HepG2 (cell line): ENCODE measurements around the gene UQCC5. TPM values are rescaled to one million over a fixed set of nuclear protein-coding genes. Genes with fewer than 3 reads are reported as not detected.
A peak's percentile ranks its signal among the peaks of the same experiment; 100 is the strongest.

ENCODE experiments used
- ATAC-seq: fragments of 200-7000 bp; cut with Tn5 transposase; 3 replicates; pipeline ENCODE4 v1.9.1; 2020; ENCODE audit warnings: mild to moderate bottlenecking, moderate library complexity
- BruUV-seq: library from RNA; stranded (reverse); fragments of 400-500 nt; replicated peaks from 2 replicates; lab custom pipeline; 2021; lab: Mats Ljungman, UMichigan
- CTCF ChIA-PET: fragments of 300-600 bp; formaldehyde crosslinking; extraction: SDS; loops from one replicate; lab custom pipeline; 2021; ENCODE audit warnings: low total read pairs, inconsistent platforms, low intra/inter-chr PET ratio; lab: Yijun Ruan, JAX
- POLR2A ChIA-PET: fragments of 350-600 bp; sonication (Branson Sonifier 250); formaldehyde crosslinking; loops from one replicate; lab custom pipeline; 2020; ENCODE audit warnings: antibody characterized with exemption, inconsistent platforms; lab: Yijun Ruan, JAX
- DNase-seq: peaks from one replicate; pipeline ENCODE4 v3.0.0-alpha.2; 2015; ENCODE audit warnings: low spot score
- FAIRE-seq: peaks from 3 replicates; lab custom pipeline; 2011; peaks lifted over from hg19 to GRCh38; lab: Jason Lieb, UNC
- H2AFZ ChIP-seq: one replicate; pipeline ENCODE4 v1.6.1; 2011; ENCODE audit warnings: low read length, inconsistent platforms
- H3K27ac ChIP-seq: fragments of 300-600 bp; 3 replicates; pipeline ENCODE4 v1.8.0; 2011; ENCODE audit warnings: mixed run types, mild to moderate bottlenecking, mixed read lengths, low read length, inconsistent platforms; ENCODE audit not compliant: insufficient read depth; ENCODE audit errors: extremely low read length
- H3K27me3 ChIP-seq, 2 experiments: fragments of 200-600 bp in 1 of 2; 2 replicates in 1 of 2; 3 replicates in 1 of 2; pipeline versions ENCODE4 v1.6.0 to v1.8.0; 2011; ENCODE audit warnings: low read length in 2 of 2, mild to moderate bottlenecking in 2 of 2, moderate library complexity in 2 of 2, inconsistent platforms in 1 of 2; ENCODE audit not compliant: insufficient read depth in 2 of 2, control insufficient read depth in 1 of 2
- H3K36me3 ChIP-seq, 2 experiments: fragments of 200-600 bp in 1 of 2; replicated peaks in 1 of 2; 2 replicates in 1 of 2; 3 replicates in 1 of 2; pipeline versions ENCODE4 v1.5.1 to v1.8.0; 2011; ENCODE audit warnings: low read length in 2 of 2, inconsistent platforms in 1 of 2; ENCODE audit not compliant: insufficient read depth in 2 of 2, control insufficient read depth in 1 of 2
- H3K4me1 ChIP-seq: 2 replicates; pipeline ENCODE4 v1.5.1; 2012; ENCODE audit warnings: low read length, inconsistent platforms; ENCODE audit not compliant: insufficient read depth
- H3K4me2 ChIP-seq: 2 replicates; pipeline ENCODE4 v1.6.0; 2011; ENCODE audit warnings: low read depth, low read length, inconsistent platforms
- H3K4me3 ChIP-seq, 3 experiments: fragments of 200-600 bp in 1 of 3; sonication (generic), shearing (Covaris generic) in 1 of 3; replicated peaks in 1 of 3; 2 replicates each; pipeline ENCODE4 v1.5.1; 2011 to 2016; ENCODE audit warnings: low read length in 3 of 3, inconsistent platforms in 2 of 3, low read depth in 2 of 3, mild to moderate bottlenecking in 2 of 3, control low read depth in 1 of 3, mixed read lengths in 1 of 3; ENCODE audit not compliant: insufficient read depth in 1 of 3
- H3K79me2 ChIP-seq: one replicate; pipeline ENCODE4 v1.6.1; 2011; ENCODE audit warnings: low read length, inconsistent platforms; ENCODE audit not compliant: insufficient read depth
- H3K9ac ChIP-seq: 2 replicates; pipeline ENCODE4 v1.6.0; 2011; ENCODE audit warnings: mild to moderate bottlenecking, low read depth, low read length, inconsistent platforms; ENCODE audit not compliant: insufficient read depth
- H3K9me3 ChIP-seq: 2 replicates; pipeline ENCODE4 v1.5.1; 2012; ENCODE audit warnings: mild to moderate bottlenecking, low read length
- H4K20me1 ChIP-seq: 2 replicates; pipeline ENCODE4 v1.6.0; 2011; ENCODE audit warnings: inconsistent platforms, mild to moderate bottlenecking, low read length, moderate library complexity; ENCODE audit not compliant: insufficient read depth
- CSRNP1 ChIP-seq: sonication (generic); formaldehyde crosslinking; IDR thresholded peaks from 2 replicates; pipeline ENCODE4 v1.8.1; 2023; ENCODE audit warnings: mild to moderate bottlenecking, missing genetic modification reagents
- KLF9 ChIP-seq: IDR thresholded peaks from 2 replicates; pipeline ENCODE4 v1.6.1; 2016; ENCODE audit warnings: low read depth
- LBX2 ChIP-seq: sonication (generic); formaldehyde crosslinking; IDR thresholded peaks from 2 replicates; pipeline ENCODE4 v1.5.0; 2020; ENCODE audit warnings: missing genetic modification reagents, mild to moderate bottlenecking, borderline replicate concordance
- POLR2AphosphoS5 ChIP-seq: IDR thresholded peaks from 2 replicates; pipeline ENCODE4 v1.6.1; 2012; ENCODE audit warnings: low read depth, low read length
- RFX5 ChIP-seq: IDR thresholded peaks from 2 replicates; pipeline ENCODE4 v1.6.1; 2011; ENCODE audit warnings: low read depth, low read length, improper control_type of control experiment
- SMYD3 ChIP-seq: sonication (generic); formaldehyde crosslinking; IDR thresholded peaks from 2 replicates; pipeline ENCODE4 v1.8.1; 2023; ENCODE audit warnings: mild to moderate bottlenecking, missing genetic modification reagents
- ZFP90 ChIP-seq: sonication (generic); formaldehyde crosslinking; IDR thresholded peaks from 2 replicates; pipeline ENCODE4 v1.8.0; 2022; ENCODE audit warnings: missing genetic modification reagents, mild to moderate bottlenecking, inconsistent platforms, borderline replicate concordance
- ZNF276 ChIP-seq: sonication (generic); formaldehyde crosslinking; IDR thresholded peaks from 2 replicates; pipeline ENCODE4 v1.4.0; 2020; ENCODE audit warnings: mild to moderate bottlenecking, low read depth, missing genetic modification reagents
- ZNF292 ChIP-seq: sonication (generic); formaldehyde crosslinking; IDR thresholded peaks from 2 replicates; pipeline ENCODE4 v1.8.1; 2022; ENCODE audit warnings: mild to moderate bottlenecking, low read depth, missing genetic modification reagents, borderline replicate concordance
- ZNF614 ChIP-seq: IDR thresholded peaks from 2 replicates; pipeline ENCODE4 v1.6.1; 2018; ENCODE audit warnings: missing biosample characterization, missing genetic modification reagents, inconsistent platforms, borderline replicate concordance
- ZNF619 ChIP-seq: sonication (generic); formaldehyde crosslinking; IDR thresholded peaks from 2 replicates; pipeline ENCODE4 v1.4.0; 2020; ENCODE audit warnings: mild to moderate bottlenecking, missing genetic modification reagents
- WGBS: methylation state at CpG from one replicate; pipeline ENCODE4 v1.1.6; 2017; ENCODE audit warnings: low lambda C conversion rate; 5-methylcytosine and 5-hydroxymethylcytosine counted together
- in situ Hi-C: cut with HindIII; loops from 2 replicates; pipeline ENCODE4 v1.10.0; 2017; ENCODE audit warnings: low pct_unique_long_range_greater_than_20kb; ENCODE audit not compliant: extremely low pct_ligation_motif_present
- intact Hi-C: fragments of 100-400 bp; cut with micrococcal nuclease; formaldehyde crosslinking; loops from one replicate; pipeline ENCODE4 v1.10.0; 2022; ENCODE audit not compliant: unreplicated experiment
- polyA plus RNA-seq, 8 experiments: library from polyadenylated mRNA; depleted of rRNA in 3 of 8; stranded (reverse) in 7 of 8; unstranded in 1 of 8; fragments of >200 nt; fragmentation: Illumina TruSeq in 4 of 8; extraction: Trizol in 4 of 8; gene quantifications; 2 replicates each; pipeline versions ENCODE4 v1.2.1 to v1.2.3, GENCODE V29; 2011 to 2016; ENCODE audit warnings: low read depth in 4 of 8, missing spikeins in 1 of 8, mixed read lengths in 1 of 8; ENCODE audit not compliant: insufficient read depth in 1 of 8
- total RNA-seq, 5 experiments: library from RNA; depleted of rRNA; stranded (reverse); fragments of >200 nt; fragmentation: Illumina TruSeq; extraction: Trizol; gene quantifications; 2 replicates each; pipeline ENCODE4 v1.2.3, GENCODE V29; 2016; ENCODE audit warnings: low read depth in 1 of 5

UQCC5 gene
- total and polyA plus RNA-seq, 2 of the 13 experiments (the other 11 are each of a cell fraction or from before 2014, with no cell fraction given): 15.4 to 29.5 TPM

GRCh38 chr3:52530918-52531826, 5.2 kb upstream of the UQCC5 start:
- Histone ChIP-seq H3K79me2 (peaks cover 43% of the 10 kb centered on the region), H3K27ac (peak overlapping the region; percentile 66), H3K36me3 (peaks cover 15 to 29% of the 10 kb centered on the region in 2 experiments), H3K4me1 (peaks cover 57% of the 10 kb centered on the region), H3K9ac (peak overlapping the region; percentile 85), H2AFZ (no peak overlapping the region)
- no peak for DNase-seq
- CTCF ChIA-PET: no interaction called here
- in situ Hi-C loops: no loop called here
- TF ChIP-seq POLR2AphosphoS5 (0 out of 2 replicates have a peak, but pooled peaks have one; percentile 6), LBX2 (CRISPR knock-in tag) (no peak)
- TF ChIP-seq, all 625 proteins: peak for 1
- no peaks in the 10 kb centered on the region for H3K27me3 ChIP-seq
- peak overlapping the region; percentile 90 for H3K4me2 ChIP-seq
- 77% methylated on average over 4 of the region's 10 CpGs for WGBS
- no peaks in the 10 kb centered on the region for H3K9me3 ChIP-seq
- no peak for ATAC-seq
- H3K4me3 ChIP-seq: peak overlapping the region in 1 of 3 experiments; percentile 89; a peak in 3 of 6 replicates
- POLR2A ChIA-PET: interaction anchor here (1.4 to 1.5 kb wide), 2 partner anchors 12 to 35 kb away, joined by 5 read pairs; partner anchors contain the start of gene STAB1
- BruUV-seq: no TSS peak
- no peak for FAIRE-seq
- intact Hi-C loops: loop anchor here (5.0 kb wide), 1 partner anchor 59 kb away; no protein-coding TSS in a partner anchor
- H4K20me1 ChIP-seq: 0 out of 2 replicates have a peak, but pooled peaks cover 5% of the 10 kb centered on the region

- TSS peak; percentile 61 for BruUV-seq
- H3K79me2 ChIP-seq: peaks cover 47% of the 10 kb centered on the region
- TF ChIP-seq SMYD3 (CRISPR knock-in tag): no peak
- no peak for TF ChIP-seq ZNF292 (CRISPR knock-in tag)
- no peak for TF ChIP-seq ZNF276 (CRISPR knock-in tag)
- no peak for TF ChIP-seq ZNF614 (CRISPR knock-in tag)
- no peak for TF ChIP-seq CSRNP1 (CRISPR knock-in tag)
- TF ChIP-seq ZNF619 (CRISPR knock-in tag): no peak
- no peak for TF ChIP-seq ZFP90 (CRISPR knock-in tag)
- TF ChIP-seq KLF9: no peak
- no peak for TF ChIP-seq RFX5
Observed at GRCh38 chr3:52531860-52532516, 4.4 kb upstream of the UQCC5 start.

More at GRCh38 chr3:52531860-52532516, 4.4 kb upstream of the UQCC5 start:
- Histone ChIP-seq H3K9ac (peak overlapping the region; percentile 85), H2AFZ (no peak overlapping the region), H4K20me1 (0 out of 2 replicates have a peak, but pooled peaks cover 5% of the 10 kb centered on the region), H3K27me3 (no peaks in the 10 kb centered on the region; a peak in 1 of 5 replicates), H3K36me3 (peaks cover 15 to 23% of the 10 kb centered on the region in 2 experiments), H3K4me2 (peak overlapping the region; percentile 90), H3K4me1 (peaks cover 55% of the 10 kb centered on the region), H3K27ac (peak overlapping the region; percentile 66), H3K4me3 (peak overlapping the region; percentile 65 to 89 (median 87)), H3K9me3 (no peaks in the 10 kb centered on the region)
- intact Hi-C loops: loop anchor here (5.0 kb wide), 1 partner anchor 60 kb away; no protein-coding TSS in a partner anchor
- ATAC-seq: no peak
- WGBS: 71% methylated on average over 9 of the region's 14 CpGs
- CTCF ChIA-PET: no interaction called here
- POLR2A ChIA-PET: interaction anchor here (1.0 to 1.5 kb wide), 4 partner anchors 9 to 36 kb away, joined by 3 to 5 read pairs (median 4); partner anchors contain the start of gene STAB1
- DNase-seq: no peak
- in situ Hi-C loops: no loop called here
- FAIRE-seq: no peak
